ENCODE data around the gene SPATA6L.
A peak's percentile ranks its signal among the peaks of the same experiment; 100 is the strongest.

SPATA6L gene

DNA sequence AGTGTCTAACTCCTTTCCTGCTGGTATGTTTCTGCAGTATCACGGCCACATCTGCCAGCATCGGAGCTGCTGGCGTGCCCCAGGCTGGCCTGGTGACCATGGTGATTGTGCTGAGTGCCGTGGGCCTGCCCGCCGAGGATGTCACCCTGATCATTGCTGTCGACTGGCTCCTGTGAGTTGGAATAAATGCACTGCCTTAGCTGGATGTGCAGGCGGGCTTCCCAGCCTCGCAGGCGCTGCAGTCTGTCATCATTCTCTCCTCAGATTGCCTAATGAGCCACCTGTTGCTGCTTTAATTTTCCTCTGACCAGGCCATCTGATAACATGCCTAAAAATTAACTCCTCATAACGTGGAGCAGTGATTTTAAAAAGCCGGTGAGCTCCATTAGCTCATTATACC, 83.3 kb downstream of the SPATA6L start:
- no peak for DNase-seq (ENCODE audit: low read depth)

DNA sequence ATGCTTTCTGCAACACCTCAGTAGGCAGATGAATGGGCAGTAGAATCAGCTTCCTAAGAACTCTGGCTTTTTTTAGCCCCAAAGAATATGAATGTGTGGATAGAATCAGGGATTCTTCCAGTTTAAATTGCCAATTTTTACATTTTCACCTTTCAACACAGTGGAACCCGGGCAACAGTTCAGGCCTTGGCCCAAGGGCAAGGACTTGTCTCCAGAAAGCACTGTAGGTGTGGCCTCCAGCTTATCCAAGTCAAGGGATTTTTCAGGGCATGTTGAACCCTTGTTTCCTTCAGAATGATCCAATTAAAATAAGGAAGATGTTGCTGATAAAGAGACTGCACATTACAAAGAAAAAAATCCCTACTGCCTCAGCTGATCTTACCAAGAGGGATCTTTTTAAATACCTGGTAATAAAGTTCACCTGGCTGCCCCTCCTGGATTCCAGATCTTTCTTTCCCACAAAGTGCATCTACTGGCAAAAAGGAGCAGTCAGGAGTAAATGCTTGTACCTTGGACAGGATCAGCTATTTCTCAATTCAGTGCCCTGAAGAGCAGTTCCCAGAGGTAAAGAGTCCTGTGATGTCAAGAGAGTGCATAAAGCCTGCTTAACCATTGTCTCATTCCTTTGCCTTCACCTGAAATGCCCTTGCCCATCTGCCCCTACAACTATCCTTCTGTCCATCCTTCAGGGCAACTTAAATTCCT, 84.3 kb downstream of the SPATA6L start:
- no peak for DNase-seq (ENCODE audit: low read depth)

DNA sequence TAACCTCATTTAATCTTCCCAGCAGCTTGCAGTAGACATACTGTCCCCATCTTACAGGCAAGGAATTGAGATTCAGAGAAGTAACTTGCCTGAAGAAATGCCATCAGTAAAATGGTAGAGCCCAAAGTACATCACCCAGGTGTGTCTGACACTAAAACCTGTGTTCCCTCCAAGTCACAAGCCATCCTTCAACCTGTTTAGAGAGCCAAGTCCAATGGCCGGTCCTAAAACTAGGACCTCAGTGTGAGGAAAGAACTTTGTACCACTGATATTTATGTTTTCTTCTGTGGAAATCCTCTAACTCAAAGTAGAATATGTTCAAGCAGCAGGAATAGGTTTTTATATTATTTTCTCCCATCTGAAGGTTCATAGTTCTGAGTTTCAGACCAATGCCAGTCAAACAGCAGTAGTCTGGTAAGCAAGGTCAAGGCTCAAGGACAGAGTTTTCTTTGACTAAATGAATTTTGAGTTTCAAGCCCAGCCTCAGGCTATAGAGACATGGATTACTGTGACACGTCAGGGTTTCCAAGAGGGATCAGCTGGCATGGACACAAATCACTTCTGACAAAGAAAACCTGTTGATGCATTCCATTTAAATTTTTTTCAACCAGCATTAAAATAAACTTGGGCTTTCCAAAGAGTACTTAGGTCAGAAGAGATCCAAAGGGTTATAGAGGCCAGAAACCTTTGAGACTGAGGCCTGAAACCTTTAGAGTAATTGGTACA, 85.1 kb downstream of the SPATA6L start:
- DNase-seq (ENCODE audit: low read depth), result no peak

DNA sequence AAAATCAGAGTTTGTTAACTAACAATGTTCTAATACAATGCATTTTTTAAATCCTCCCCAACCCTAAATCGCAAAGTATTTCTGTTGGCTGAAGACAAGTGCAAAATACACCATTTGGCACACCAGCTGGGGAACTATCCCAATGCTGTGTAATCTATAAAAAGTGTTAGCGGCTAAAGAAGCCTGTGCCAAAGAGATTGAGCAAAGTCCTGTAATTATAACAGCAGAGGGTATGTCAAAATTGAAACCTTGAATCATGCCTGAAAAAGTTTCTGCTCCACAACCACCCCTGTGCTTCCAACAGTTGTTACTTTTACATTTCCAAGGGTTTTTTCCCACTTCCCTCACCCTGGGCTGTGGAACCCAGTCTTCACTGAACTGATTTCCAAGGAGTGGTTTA, 87.3 kb downstream of the SPATA6L start:
- DNase-seq (ENCODE audit: low read depth), result peak; percentile 9

DNA sequence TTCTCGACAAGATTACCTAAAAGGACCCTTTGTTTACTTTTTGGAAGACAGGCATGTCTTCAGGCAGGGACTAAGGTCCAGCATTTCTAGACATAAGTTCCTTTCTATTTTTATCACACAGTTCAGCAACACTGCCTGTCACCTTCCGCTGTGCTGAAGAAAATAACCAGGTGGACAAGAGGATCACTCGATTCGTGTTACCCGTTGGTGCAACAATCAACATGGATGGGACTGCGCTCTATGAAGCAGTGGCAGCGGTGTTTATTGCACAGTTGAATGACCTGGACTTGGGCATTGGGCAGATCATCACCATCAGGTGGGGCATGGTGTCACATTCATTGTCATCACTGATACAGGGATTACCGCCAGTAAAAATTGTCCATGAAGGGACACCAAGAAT, 89.8 kb downstream of the SPATA6L start:
- DNase-seq (ENCODE audit: low read depth), result no peak

DNA sequence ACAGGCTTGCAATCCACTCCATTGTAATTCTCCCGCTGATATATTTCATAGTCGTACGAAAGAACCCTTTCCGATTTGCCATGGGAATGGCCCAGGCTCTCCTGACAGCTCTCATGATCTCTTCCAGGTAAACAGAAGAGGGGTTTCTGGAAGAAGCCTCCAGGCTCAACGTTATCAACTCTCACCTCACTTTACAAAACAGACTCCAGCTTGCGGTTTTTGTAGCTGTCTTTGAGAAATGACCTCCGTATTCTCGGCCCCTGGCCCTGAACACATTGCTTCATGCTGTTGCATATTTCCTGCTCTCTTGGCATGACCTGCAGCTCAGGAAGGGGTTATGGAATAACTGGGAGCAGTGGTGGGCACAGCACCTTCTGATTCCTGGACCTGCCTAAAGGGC, 90.3 kb downstream of the SPATA6L start:
- DNase-seq (ENCODE audit: low read depth), result no peak

DNA sequence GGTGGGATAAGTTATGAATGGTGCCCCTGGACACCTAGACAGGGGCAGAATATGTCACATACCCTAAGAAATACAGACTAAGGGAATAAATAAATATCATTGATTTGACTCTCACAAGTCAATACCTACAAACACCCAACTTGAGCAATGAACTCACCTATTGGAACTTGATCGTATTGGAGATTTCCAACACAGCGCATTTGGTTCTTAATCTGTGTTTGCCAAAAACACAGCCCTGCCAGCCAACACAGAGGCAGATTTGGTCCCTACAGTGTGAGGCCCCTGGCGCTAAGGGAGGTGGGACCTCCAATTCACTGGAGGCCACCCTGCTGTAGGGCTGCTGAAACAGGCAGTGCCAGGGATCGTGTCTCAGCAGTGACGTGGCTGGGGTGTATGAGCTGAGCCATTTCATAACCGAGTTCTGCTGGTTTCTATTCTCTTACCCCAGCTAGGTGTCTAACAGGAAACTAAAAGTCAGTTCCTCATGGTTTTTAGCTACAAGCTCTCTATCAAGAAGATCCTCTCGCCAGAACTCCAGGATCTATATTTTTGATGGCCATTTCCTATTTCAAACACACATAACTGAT, 91.5 kb downstream of the SPATA6L start:
- no peak for DNase-seq (ENCODE audit: low read depth)

DNA sequence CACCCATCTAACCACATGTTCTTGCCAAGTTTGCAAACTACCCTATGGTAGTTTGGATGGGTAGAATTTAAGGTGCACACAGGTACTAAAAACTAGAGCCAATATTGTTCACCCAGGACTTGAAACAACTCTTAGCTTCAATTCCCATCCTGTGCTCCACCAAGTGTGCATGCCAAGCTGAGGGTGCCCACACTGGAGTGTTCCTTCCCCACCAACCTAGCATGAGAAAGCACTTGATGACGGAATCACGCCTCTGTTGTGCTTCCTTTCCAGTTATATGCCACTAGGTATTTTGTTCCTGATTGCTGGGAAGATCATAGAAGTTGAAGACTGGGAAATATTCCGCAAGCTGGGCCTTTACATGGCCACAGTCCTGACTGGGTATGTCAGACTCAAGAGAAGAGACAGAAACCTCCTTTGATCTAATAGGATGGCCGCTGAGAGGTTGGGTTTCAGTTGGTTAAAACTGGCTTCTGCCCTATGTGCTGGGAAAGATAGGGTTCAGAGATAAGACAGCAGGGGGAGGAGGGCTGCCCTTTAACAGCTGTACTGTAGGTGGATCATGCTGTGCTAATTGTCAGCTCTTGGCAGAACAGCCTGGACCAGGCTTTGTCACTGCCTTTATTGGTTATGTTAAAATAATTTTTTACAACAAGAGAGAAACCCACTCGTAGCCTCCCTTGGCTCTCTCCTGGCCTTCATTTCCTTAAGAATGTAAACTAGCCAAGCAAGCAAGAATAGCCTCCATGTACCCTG, 92.5 kb downstream of the SPATA6L start:
- DNase-seq (ENCODE audit: low read depth), result no peak

DNA sequence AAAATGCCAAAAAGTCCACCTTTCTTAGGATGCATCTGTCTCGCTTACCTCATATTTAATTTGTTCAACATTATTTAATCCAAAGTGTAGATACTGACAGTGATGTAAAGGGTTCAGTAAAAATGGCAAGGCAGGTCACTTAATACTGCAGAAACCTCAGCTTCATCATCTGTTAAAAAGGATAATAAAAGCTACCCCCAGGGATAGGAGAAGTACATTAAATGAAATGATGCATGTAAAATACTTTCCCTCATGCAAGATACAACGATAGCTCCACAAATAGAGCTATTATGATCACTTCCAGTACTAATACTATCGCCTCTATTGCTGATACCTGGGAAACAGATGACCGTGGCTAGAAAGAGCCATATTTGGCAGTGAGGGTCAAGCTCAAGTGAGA, 93.1 kb downstream of the SPATA6L start:
- DNase-seq (ENCODE audit: low read depth), result no peak

DNA sequence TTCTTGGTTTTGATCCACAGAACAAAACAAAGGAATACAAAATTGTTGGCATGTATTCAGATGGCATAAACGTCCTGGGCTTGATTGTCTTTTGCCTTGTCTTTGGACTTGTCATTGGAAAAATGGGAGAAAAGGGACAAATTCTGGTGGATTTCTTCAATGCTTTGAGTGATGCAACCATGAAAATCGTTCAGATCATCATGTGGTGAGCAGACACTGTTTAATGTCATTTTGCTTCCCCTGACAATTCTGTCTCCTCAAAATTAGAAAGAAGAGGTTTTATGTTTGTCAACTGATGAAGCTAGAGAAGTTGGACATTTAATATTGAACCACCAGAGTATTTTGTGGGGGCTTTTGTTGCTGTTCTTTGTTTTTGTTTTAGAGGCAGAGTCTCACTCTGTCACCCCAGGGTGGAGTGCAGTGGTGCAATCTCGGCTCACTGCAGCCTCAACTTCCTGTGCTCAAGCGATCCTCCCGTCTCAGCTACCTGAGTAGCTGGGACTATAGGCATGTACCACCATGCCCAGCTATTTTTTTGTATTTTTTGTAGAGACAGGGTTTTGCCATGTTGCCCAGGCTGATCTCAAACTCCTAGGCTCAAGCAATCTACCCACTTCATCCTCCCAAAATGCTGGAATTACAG, 94.0 kb downstream of the SPATA6L start:
- no peak for DNase-seq (ENCODE audit: low read depth)

DNA sequence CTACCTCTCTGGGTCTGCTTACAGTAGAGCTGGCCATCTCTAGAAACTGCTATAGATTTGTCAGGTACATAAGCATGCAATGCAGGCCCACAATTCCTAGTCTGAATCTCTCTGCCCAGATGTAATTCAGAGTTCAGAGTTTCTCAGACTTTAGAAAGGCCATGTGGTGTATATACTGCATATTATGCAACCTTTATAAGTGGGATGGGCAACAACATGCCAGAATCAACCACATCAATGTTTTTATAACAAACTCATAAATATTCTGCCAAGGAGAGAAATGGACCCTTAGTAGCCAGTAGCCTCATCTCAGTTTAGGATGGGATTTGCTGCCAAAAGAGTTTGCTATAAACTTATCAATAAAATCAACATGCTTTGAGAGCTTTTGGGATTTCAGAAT, 97.2 kb downstream of the SPATA6L start:
- no peak for DNase-seq (ENCODE audit: low read depth)

DNA sequence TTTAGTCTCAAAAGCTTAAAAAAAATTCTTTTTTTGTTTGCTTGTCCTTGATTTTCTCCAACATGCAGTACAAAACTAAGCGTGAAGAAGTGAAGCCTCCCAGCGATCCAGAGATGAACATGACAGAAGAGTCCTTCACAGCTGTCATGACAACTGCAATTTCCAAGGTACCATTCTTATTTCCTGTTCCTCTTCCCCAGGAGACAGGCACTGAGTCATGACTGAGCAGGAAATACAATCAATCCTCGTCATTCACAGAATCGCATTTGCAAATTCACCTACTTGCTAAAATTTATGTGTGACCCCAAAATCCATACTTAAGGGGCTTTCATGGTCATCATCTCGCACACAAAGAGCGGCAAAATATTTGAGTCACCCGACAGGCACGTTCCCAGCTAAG, 98.7 kb downstream of the SPATA6L start:
- no peak for DNase-seq (ENCODE audit: low read depth)

DNA sequence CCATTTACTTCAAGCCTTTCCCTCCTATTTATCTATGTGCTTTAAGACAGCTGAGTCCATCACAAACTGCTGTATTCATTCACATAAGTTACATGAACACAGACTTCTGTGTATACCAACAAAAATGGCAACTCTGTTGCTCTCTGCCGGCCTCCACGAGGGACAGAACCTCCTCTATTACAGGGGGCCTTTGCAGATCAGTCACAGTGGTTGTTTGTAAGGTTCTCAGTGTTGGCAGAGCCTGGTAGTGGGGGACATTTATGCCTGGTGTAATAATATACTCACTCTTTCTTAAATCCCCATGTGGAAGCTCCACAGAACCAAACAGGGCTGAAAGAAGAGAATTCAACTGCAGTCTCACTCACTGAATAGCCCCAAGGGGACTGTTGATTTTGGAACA, 99.5 kb downstream of the SPATA6L start:
- DNase-seq (ENCODE audit: low read depth), result no peak

DNA sequence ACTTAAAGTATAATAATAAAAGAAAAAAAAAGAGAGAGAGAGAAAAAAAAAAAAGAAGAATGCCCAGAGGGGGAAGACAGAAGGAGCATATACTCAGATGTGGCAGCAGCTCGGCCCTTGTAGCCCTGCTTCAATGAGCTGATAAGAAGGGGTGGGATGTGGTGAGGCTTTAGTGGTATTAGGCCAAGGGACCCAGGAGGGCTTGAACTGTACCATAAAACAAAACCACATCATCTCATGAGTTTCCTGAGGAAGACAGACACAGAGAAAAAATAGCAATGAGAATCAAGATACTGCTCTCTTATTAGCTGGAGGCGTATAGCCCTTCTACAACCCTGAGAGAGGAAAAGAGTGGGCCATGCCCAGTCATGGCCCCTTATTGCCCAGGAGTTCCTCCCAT, 103.2 kb downstream of the SPATA6L start:
- no peak for DNase-seq (ENCODE audit: low read depth)

DNA sequence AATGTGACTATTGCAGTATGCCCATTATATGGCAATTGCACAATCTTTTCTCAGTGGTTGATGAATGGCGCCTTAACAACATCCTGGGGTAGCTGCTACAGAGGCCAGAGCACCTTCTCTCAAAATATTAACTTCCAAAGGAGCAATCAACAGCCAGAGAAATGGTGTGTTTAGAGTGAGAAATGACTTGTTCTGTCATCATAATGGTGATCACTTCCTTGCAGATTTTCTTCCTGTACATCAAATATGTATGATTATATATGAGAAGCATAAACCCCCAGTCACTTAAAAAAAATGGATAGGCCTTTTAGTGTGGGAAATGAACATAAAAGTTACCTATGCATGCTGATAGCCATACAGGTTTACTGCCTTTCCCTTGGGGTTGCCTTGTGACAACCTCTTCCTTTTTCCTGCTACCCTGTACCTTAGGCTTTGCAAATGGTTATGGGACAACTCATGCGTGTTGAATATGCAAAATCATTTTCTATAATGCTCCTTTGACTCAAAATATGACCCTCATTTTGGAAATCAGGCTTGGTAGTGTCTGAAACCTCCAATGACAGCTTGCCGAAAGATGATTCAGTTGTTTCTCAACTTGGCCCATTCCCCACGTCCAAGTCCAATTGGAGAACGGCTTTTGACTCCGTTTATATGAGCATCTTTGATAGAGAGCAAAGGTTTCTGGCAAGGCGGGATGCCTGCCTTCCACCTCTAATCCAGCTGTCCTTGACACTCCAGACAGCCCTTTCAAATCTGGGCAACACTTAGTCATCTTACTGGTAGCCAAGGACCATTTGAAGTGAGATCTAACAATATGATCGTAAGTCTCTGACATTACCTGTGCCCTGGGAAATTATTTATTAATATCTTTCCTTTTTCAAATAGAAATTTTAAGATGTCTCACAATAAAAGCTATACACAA, 106.8 kb downstream of the SPATA6L start:
- DNase-seq (ENCODE audit: low read depth), result no peak

DNA sequence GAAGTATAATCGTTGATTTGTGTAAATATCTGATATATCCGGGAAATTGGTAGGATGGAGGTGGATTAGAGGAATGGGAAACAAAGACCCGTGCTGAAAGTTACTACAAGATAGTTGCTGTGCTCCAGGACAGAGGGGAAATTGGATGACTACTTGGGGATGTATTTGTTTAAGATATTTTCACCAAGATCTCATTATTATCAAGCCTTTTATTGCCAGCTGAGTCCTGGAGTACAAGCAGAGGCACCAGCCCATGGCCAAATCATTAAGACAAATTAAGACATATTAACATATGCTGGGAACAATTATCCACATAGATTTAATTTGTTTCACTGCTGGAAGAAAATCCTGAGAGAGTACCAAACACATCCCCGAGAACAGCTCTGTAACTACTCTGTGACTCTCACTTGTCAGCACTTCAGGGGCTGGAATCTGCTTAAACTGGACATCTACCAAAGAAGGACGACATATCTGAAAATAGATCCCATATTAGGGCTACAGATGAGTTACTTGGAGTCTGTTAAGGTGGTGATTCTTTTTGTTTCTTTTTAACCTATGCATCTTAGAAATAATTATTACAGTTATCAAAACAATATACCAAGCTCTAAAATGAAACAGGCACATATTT, 107.8 kb downstream of the SPATA6L start:
- no peak for DNase-seq (ENCODE audit: low read depth)

DNA sequence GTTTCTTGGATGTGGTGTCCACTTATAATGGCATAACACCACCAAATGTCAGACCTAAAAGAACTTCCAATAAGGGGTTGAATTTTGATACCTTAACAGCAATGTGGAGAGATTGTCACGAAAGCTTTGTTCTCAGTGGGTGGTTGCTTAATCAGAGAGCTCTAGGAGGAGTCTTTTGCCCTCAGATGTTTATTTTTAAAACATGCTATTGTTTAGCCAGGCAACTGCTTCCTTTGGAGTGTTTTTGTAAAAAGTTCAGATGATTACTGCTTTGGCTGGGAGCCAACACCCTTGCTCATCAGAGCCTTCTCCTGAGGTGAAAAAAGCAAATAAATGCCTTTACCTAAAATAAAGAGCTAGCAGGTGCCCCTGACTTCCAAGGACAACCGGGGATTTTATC, 111.0 kb downstream of the SPATA6L start:
- DNase-seq (ENCODE audit: low read depth), result no peak

DNA sequence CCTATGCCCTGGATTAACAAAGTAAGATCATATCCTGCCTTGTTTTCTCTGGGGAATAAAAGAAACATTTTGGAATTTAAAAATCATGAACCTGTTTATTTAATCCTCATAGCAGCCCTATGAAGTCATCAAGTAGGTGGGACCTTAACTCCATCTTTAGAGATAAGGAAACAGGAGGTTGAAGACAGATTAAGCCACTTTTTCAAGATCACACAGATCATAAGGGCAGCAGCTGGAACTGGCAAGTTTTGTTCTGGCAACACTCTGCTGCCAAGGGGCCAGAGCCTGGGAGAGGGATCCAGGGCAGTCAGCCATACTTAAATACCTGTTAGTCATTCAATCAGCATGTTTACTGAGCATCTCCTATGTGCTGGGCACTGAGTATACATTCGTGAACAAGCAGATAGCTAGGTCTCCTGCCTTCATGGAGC, 112.3 kb downstream of the SPATA6L start:
- no peak for DNase-seq (ENCODE audit: low read depth)

DNA sequence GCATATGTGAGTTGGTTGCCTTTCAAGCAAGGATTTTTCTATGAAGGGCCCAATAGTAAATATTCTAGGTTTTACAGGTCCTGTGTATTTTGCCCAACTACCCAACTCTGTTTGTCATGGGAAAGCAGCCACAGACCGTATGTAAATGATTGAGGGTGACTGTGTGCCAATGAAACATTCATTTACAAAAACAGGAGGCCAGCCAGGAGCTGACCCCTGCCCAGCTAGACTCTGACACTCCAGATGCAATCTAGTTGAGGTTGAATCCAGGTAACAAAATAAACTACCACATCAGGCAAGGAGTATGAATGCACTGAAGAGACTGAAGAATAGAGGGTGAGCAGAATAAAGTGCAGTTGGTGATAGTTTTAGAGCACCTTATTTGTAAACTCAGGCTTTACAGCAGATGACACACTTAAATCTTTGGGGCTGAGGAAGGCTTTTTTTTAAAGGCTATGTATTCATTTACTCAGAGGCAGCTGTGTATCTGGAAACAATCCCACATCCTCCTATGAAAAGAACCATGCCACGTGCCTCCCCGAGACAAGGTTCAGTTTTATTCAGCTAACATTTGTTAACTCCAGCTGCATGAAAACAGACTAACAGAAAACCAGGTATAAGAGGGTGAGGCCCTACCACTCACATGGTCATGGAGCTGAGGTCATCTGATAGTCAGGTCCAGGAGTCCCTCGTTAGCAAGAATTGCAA, 115.3 kb downstream of the SPATA6L start:
- no peak for DNase-seq (ENCODE audit: low read depth)

DNA sequence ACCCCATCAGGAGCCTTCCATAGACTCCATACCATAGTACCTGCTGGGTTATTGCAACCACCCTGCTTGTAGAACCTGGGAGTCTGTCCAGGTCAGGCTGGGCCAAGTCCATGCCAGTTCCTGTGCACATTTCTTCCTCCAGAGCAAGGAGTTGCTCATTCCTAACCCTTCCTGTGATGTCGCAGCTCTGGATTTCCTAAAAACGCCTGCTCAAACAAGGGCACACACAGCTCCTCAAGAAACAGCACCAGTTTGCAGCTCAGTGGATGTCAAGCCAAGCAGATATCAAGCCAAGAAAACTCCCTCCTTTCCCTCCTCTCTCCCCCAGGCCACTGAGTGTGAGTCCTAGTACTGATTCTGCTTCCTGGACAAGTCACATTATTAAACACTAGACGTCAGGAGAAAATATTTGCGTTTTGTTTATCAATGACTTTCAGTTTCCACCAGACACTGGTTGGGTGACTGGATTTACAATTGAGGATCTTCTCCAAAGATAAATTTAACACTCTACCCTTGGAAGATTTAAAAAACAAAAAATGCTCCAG, 116.5 kb downstream of the SPATA6L start:
- DNase-seq (ENCODE audit: low read depth), result no peak

All from stromal cell of bone marrow (primary cell).